Mucosa of rectum (tissue), 2 donors: ENCODE data around the gene PATJ.

ENCODE experiments used
- H3K27ac ChIP-seq, 2 donors: one replicate each; pipeline ENCODE4 v1.7.0; 2013; ENCODE audit warnings: inconsistent platforms in 2 of 2, low read depth in 2 of 2, low read length in 2 of 2
- H3K27me3 ChIP-seq, 2 donors: one replicate each; pipeline ENCODE4 v1.7.0; 2013; ENCODE audit warnings: low read length in 2 of 2; ENCODE audit not compliant: control insufficient read depth in 2 of 2, insufficient read depth in 2 of 2
- H3K36me3 ChIP-seq, 2 donors: one replicate each; pipeline ENCODE4 v1.7.0; 2013; ENCODE audit warnings: low read length in 2 of 2; ENCODE audit not compliant: control insufficient read depth in 2 of 2, insufficient read depth in 2 of 2
- H3K4me1 ChIP-seq, 2 donors: one replicate each; pipeline ENCODE4 v1.7.0; 2013; ENCODE audit warnings: low read length in 2 of 2, mild to moderate bottlenecking in 1 of 2; ENCODE audit not compliant: control insufficient read depth in 2 of 2, insufficient read depth in 2 of 2
- H3K4me3 ChIP-seq, 2 donors: one replicate each; pipeline ENCODE4 v1.7.0; 2013; ENCODE audit warnings: low read length in 2 of 2
- H3K9ac ChIP-seq, 2 donors: one replicate each; pipeline ENCODE4 v1.7.0; 2013; ENCODE audit warnings: low read length in 2 of 2, low read depth in 1 of 2, mild to moderate bottlenecking in 1 of 2
- H3K9me3 ChIP-seq, 2 donors: one replicate each; pipeline ENCODE4 v1.7.0; 2013; ENCODE audit warnings: low read length in 2 of 2; ENCODE audit not compliant: control insufficient read depth in 2 of 2
- donor health status: healthy.
- donor health status: Normal muscosa, but diverticular disease.

PATJ gene

GRCh38 chr1:61851235-61851634 lies 109.0 kb downstream of the PATJ start:
- no peaks in the 10 kb centered on the region for H3K9me3 ChIP-seq
- no peaks in the 10 kb centered on the region for H3K27me3 ChIP-seq
- H3K27ac ChIP-seq: no peak overlapping the region
- H3K36me3 ChIP-seq: peaks cover 8% of the 10 kb centered on the region in 2 donors
- H3K4me3 ChIP-seq: no peak overlapping the region
- no peaks in the 10 kb centered on the region for H3K4me1 ChIP-seq
- H3K9ac ChIP-seq: no peak overlapping the region

GRCh38 chr1:61851849-61852669 lies 109.8 kb downstream of the PATJ start:
- Histone ChIP-seq H3K9ac (no peak overlapping the region), H3K27me3 (no peaks in the 10 kb centered on the region), H3K27ac (no peak overlapping the region), H3K36me3 (peaks cover 9 to 14% of the 10 kb centered on the region in 2 donors), H3K4me1 (no peaks in the 10 kb centered on the region), H3K9me3 (no peaks in the 10 kb centered on the region), H3K4me3 (no peak overlapping the region)

- no peaks in the 10 kb centered on the region for H3K9me3 ChIP-seq
- peaks cover 9 to 20% of the 10 kb centered on the region in 2 donors for H3K36me3 ChIP-seq
- no peak overlapping the region for H3K4me3 ChIP-seq
- H3K9ac ChIP-seq: no peak overlapping the region
- H3K27ac ChIP-seq: no peak overlapping the region
- H3K4me1 ChIP-seq: no peaks in the 10 kb centered on the region
- no peaks in the 10 kb centered on the region for H3K27me3 ChIP-seq
Measured at GRCh38 chr1:61852670-61853015, 110.4 kb downstream of the PATJ start.

GRCh38 chr1:61853583-61853982 lies 111.3 kb downstream of the PATJ start:
- Histone ChIP-seq H3K27ac (no peak overlapping the region), H3K9ac (no peak overlapping the region), H3K4me1 (no peaks in the 10 kb centered on the region), H3K4me3 (no peak overlapping the region), H3K36me3 (peaks cover 16 to 22% of the 10 kb centered on the region in 2 donors), H3K9me3 (no peaks in the 10 kb centered on the region), H3K27me3 (no peaks in the 10 kb centered on the region)

GRCh38 chr1:61864489-61864888 lies 122.2 kb downstream of the PATJ start:
- H3K27ac ChIP-seq: no peak overlapping the region
- no peaks in the 10 kb centered on the region for H3K27me3 ChIP-seq
- H3K9me3 ChIP-seq: no peaks in the 10 kb centered on the region

GRCh38 chr1:61865646-61866220 lies 123.5 kb downstream of the PATJ start:
- H3K4me3 ChIP-seq: no peak overlapping the region
- H3K36me3 ChIP-seq: peaks cover 11 to 21% of the 10 kb centered on the region in 2 donors
- H3K9ac ChIP-seq: no peak overlapping the region
- no peaks in the 10 kb centered on the region for H3K9me3 ChIP-seq
- H3K27me3 ChIP-seq: no peaks in the 10 kb centered on the region
- no peaks in the 10 kb centered on the region for H3K4me1 ChIP-seq
- no peak overlapping the region for H3K27ac ChIP-seq

More at GRCh38 chr1:61864489-61864888, 122.2 kb downstream of the PATJ start:
- H3K36me3 ChIP-seq: peaks cover 16 to 19% of the 10 kb centered on the region in 2 donors
- H3K9ac ChIP-seq: no peak overlapping the region
- H3K4me3 ChIP-seq: no peak overlapping the region
- H3K4me1 ChIP-seq: no peaks in the 10 kb centered on the region

GRCh38 chr1:61869691-61870109 lies 127.4 kb downstream of the PATJ start:
- Histone ChIP-seq H3K4me3 (no peak overlapping the region), H3K36me3 (peaks cover 7 to 15% of the 10 kb centered on the region in 2 donors), H3K4me1 (no peaks in the 10 kb centered on the region), H3K27ac (no peak overlapping the region), H3K27me3 (no peaks in the 10 kb centered on the region), H3K9ac (no peak overlapping the region), H3K9me3 (no peaks in the 10 kb centered on the region)

GRCh38 chr1:61872206-61872605 lies 129.9 kb downstream of the PATJ start:
- Histone ChIP-seq H3K9ac (no peak overlapping the region), H3K27me3 (no peaks in the 10 kb centered on the region), H3K27ac (no peak overlapping the region), H3K4me1 (no peaks in the 10 kb centered on the region), H3K36me3 (peaks cover 15 to 23% of the 10 kb centered on the region in 2 donors), H3K9me3 (no peaks in the 10 kb centered on the region), H3K4me3 (no peak overlapping the region)

GRCh38 chr1:61873581-61873980 lies 131.3 kb downstream of the PATJ start:
- no peaks in the 10 kb centered on the region for H3K27me3 ChIP-seq
- peaks cover 15 to 24% of the 10 kb centered on the region in 2 donors for H3K36me3 ChIP-seq
- H3K4me1 ChIP-seq: no peaks in the 10 kb centered on the region
- no peaks in the 10 kb centered on the region for H3K9me3 ChIP-seq
- no peak overlapping the region for H3K4me3 ChIP-seq
- no peak overlapping the region for H3K27ac ChIP-seq
- H3K9ac ChIP-seq: no peak overlapping the region

GRCh38 chr1:61873994-61874393 lies 131.7 kb downstream of the PATJ start:
- H3K9me3 ChIP-seq: no peaks in the 10 kb centered on the region
- H3K9ac ChIP-seq: no peak overlapping the region
- no peaks in the 10 kb centered on the region for H3K27me3 ChIP-seq
- peaks cover 15 to 24% of the 10 kb centered on the region in 2 donors for H3K36me3 ChIP-seq
- no peaks in the 10 kb centered on the region for H3K4me1 ChIP-seq
- H3K4me3 ChIP-seq: no peak overlapping the region
- H3K27ac ChIP-seq: no peak overlapping the region
